Spinal cord (tissue), 10 donors: ENCODE results near the gene ZNF385B. TPM values are rescaled to one million over a fixed set of nuclear protein-coding genes. Genes with fewer than 3 reads are reported as not detected.
A peak's percentile ranks its signal among the peaks of the same experiment; 100 is the strongest.

Experiments
- DNase-seq, 6 donors: peaks; one replicate each; pipeline versions ENCODE4 v3.0.0 to v3.0.0-alpha.2; 2013 to 2015; ENCODE audit warnings: low spot score in 6 of 6, low read depth in 4 of 6
- H3K27ac ChIP-seq: one replicate; pipeline ENCODE4 v1.5.1; 2013; ENCODE audit warnings: low read depth, low read length, control low read depth
- H3K27me3 ChIP-seq: one replicate; pipeline ENCODE4 v1.6.1; 2013; ENCODE audit warnings: low read length; ENCODE audit not compliant: control insufficient read depth, insufficient read depth
- H3K36me3 ChIP-seq: one replicate; pipeline ENCODE4 v1.6.1; 2013; ENCODE audit warnings: low read length; ENCODE audit not compliant: control insufficient read depth, insufficient read depth
- H3K4me1 ChIP-seq: one replicate; pipeline ENCODE4 v1.6.1; 2013; ENCODE audit warnings: low read length; ENCODE audit not compliant: control insufficient read depth, insufficient read depth
- H3K4me3 ChIP-seq: one replicate; pipeline ENCODE4 v1.5.1; 2013; ENCODE audit warnings: low read depth, low read length, control low read depth
- H3K9me3 ChIP-seq: one replicate; pipeline ENCODE4 v1.6.1; 2013; ENCODE audit warnings: low read length; ENCODE audit not compliant: control insufficient read depth, insufficient read depth
- WGBS: methylation state at CpG from one replicate; pipeline ENCODE4 v1.1.5; 2013; ENCODE audit warnings: missing lambda C conversion rate; ENCODE audit not compliant: insufficient coverage; 5-methylcytosine and 5-hydroxymethylcytosine counted together
- polyA plus RNA-seq, 2 donors: library from polyadenylated mRNA; unstranded; fragments of 120-200 nt; gene quantifications; one replicate each; pipeline ENCODE4 v1.2.1, GENCODE V29; 2013; ENCODE audit not compliant: insufficient read length in 2 of 2
- total RNA-seq, 2 donors: library from RNA; depleted of rRNA in 1 of 2; stranded (reverse); fragments of 120-200 nt in 1 of 2; fragments of >200 nt in 1 of 2; gene quantifications; one replicate each; pipeline versions ENCODE4 v1.2.3 to v1.2.4, GENCODE V29; 2013 to 2014
- donor health status: healthy.

The ZNF385B gene
- total and polyA plus RNA-seq, 4 donors: 4.4 to 8.6 (median 5.4) TPM

DNA sequence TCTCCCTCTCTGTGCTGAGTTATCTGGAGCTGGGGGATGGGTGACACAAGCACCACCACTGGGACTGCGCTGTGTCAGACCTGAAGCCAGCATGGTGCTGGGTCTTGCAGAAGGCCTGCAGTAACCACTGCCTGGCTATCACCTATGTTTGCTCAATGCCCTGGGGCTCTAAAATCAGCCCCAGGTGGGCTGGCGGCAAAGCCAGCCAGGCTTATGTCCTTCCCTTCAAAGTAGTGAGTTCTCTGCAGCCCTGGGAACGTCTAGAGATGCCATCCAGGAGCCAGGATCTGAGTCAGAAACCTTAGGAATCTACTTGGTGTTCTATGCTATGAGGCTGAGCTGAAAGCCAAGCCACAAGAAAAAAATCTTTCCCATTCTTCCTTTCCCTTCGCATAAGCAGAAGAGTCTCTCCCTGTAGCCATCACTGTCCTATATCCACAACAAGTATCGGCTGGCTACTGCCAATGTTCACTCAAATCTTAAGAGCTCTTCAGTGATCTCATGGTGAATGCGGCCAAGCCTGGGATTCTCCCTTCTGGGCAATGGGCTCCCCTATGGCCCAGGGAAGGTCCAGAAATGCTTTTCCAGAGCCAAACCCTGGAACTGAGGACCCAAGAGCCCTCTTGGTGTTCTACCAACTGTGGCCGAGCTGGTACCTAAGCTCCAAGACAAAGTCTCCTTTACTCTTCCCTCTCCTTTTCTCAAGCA is 248.7 kb downstream of the ZNF385B start:
- no peaks in the 10 kb centered on the region for H3K9me3 ChIP-seq
- no peak overlapping the region for H3K4me3 ChIP-seq
- peaks cover 7% of the 10 kb centered on the region for H3K4me1 ChIP-seq
- no peaks in the 10 kb centered on the region for H3K36me3 ChIP-seq
- DNase-seq: no peak
- H3K27me3 ChIP-seq: no peaks in the 10 kb centered on the region
- H3K27ac ChIP-seq: no peak overlapping the region
- WGBS: 83% methylated on average over 7 of the region's 7 CpGs

DNA sequence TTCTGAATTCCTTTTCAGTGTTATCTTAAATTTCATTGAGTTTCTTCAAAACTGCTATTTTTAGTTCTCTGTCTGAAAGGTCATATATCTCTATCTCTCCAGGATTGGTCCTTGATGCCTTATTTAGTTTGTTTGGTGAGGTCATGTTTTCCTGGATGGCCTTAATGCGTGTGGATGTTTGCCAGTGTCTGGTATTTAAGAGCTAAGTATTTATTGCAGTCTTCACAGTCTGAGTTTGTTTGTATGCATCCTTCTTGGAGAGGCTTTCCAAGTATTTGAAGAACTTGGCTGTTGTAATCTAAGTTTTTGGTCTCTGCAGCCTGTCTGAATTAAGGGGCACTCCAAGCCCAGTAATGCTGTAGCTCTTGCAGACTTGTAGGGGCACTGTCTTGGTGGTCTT is 249.3 kb downstream of the ZNF385B start:
- Histone ChIP-seq H3K27me3 (no peaks in the 10 kb centered on the region), H3K9me3 (no peaks in the 10 kb centered on the region), H3K4me1 (peaks cover 7% of the 10 kb centered on the region), H3K4me3 (no peak overlapping the region), H3K36me3 (no peaks in the 10 kb centered on the region), H3K27ac (no peak overlapping the region)
- peak in 4 of 6 donors; percentile 2 to 56 (median 16) for DNase-seq
- WGBS: 67% methylated on average over 1 of the region's 1 CpG

GRCh38 chr2:179606141-179606540 is 255.3 kb downstream of the ZNF385B start:
- H3K4me1 ChIP-seq: no peaks in the 10 kb centered on the region
- no CpG with 5 or more reads among the region's 2 CpGs for WGBS

DNA sequence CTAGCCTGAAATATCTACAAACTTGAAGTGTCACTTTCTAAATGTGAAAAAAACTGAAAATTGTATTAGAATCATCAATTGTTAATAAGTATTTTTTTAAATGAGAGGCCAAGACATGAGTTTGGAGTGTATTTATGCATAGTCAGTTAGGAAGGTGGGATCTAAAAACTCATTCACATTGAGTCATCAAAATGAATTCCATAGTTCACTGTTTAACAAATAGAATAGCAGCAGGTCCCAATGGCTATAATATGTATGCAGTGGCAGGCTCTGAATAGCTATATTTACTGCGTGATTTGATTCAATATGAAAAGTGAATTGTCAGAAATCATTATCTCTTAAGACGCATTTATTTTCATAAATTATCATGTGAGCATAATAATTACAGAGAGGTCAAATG is 256.1 kb downstream of the ZNF385B start:
- no peaks in the 10 kb centered on the region for H3K4me1 ChIP-seq
- H3K36me3 ChIP-seq: no peaks in the 10 kb centered on the region
- H3K27me3 ChIP-seq: no peaks in the 10 kb centered on the region
- no peak overlapping the region for H3K27ac ChIP-seq
- no CpG with 5 or more reads among the region's 2 CpGs for WGBS
- H3K9me3 ChIP-seq: no peaks in the 10 kb centered on the region
- H3K4me3 ChIP-seq: no peak overlapping the region
- no peak for DNase-seq

More at GRCh38 chr2:179606141-179606540, 255.3 kb downstream of the ZNF385B start:
- Histone ChIP-seq H3K4me3 (no peak overlapping the region), H3K9me3 (no peaks in the 10 kb centered on the region), H3K27me3 (no peaks in the 10 kb centered on the region), H3K27ac (no peak overlapping the region), H3K36me3 (no peaks in the 10 kb centered on the region)
- DNase-seq: peak in 1 of 6 donors; percentile 29

DNA sequence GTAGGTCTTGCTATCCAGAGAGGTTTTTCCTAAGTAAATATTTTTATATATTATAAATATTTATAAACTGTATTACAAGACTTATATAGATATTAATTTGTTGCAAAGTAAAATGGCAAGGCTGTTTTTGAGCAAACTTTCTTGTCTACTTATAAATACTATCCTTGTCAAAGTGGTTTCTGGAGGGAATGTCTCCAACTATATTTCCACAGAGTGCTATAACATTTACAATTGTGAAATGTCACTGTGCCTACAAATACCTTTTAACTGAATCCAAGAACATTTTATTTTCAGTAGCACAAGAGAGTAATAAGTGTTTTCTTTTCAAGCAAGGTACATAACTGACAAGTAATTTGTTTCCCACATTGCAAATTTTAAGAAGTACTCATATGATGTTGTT is 256.8 kb downstream of the ZNF385B start:
- H3K4me3 ChIP-seq: no peak overlapping the region
- no peak for DNase-seq

DNA sequence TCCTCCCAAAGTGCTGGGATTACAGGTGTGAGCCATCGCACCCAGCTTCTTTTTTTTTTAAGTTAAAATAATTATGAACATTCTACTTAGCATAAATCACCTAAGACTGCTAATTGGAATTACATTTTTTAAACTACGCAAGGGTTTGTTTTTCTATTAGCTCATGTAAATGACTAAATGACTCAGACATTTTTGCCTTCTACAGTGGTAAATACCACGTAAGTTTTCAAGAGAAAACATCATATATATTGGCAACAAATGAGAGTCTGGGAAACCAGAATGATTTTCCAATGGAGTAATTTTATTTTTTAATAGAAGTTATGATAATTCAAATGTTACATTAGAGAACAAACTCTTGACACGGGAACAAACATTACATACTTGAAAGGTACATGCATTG is 259.0 kb downstream of the ZNF385B start:
- no peaks in the 10 kb centered on the region for H3K4me1 ChIP-seq
- whole genome bisulfite sequencing: no CpG with 5 or more reads among the region's 4 CpGs
- H3K27me3 ChIP-seq: no peaks in the 10 kb centered on the region
- H3K4me3 ChIP-seq: no peak overlapping the region
- H3K27ac ChIP-seq: no peak overlapping the region
- H3K9me3 ChIP-seq: no peaks in the 10 kb centered on the region
- DNase-seq: no peak
- no peaks in the 10 kb centered on the region for H3K36me3 ChIP-seq

More for the DNA sequence above, 256.8 kb downstream of the ZNF385B start:
- H3K4me1 ChIP-seq: no peaks in the 10 kb centered on the region
- H3K27me3 ChIP-seq: no peaks in the 10 kb centered on the region
- H3K36me3 ChIP-seq: no peaks in the 10 kb centered on the region
- no peaks in the 10 kb centered on the region for H3K9me3 ChIP-seq
- H3K27ac ChIP-seq: no peak overlapping the region

- WGBS: no CpG with 5 or more reads among the region's 1 CpG
- H3K27ac ChIP-seq: no peak overlapping the region
- no peaks in the 10 kb centered on the region for H3K27me3 ChIP-seq
- H3K4me1 ChIP-seq: no peaks in the 10 kb centered on the region
- no peaks in the 10 kb centered on the region for H3K9me3 ChIP-seq
- H3K4me3 ChIP-seq: no peak overlapping the region
- no peaks in the 10 kb centered on the region for H3K36me3 ChIP-seq
- no peak for DNase-seq
Measured at GRCh38 chr2:179596018-179596417, 265.4 kb downstream of the ZNF385B start.

- no peak for DNase-seq
- Histone ChIP-seq H3K27ac (no peak overlapping the region), H3K27me3 (no peaks in the 10 kb centered on the region), H3K36me3 (no peaks in the 10 kb centered on the region), H3K4me1 (no peaks in the 10 kb centered on the region), H3K4me3 (no peak overlapping the region), H3K9me3 (no peaks in the 10 kb centered on the region)
Measured at GRCh38 chr2:179595284-179595683, 266.1 kb downstream of the ZNF385B start.

- Histone ChIP-seq H3K27ac (no peak overlapping the region), H3K9me3 (no peaks in the 10 kb centered on the region), H3K27me3 (no peaks in the 10 kb centered on the region), H3K4me3 (no peak overlapping the region), H3K4me1 (no peaks in the 10 kb centered on the region), H3K36me3 (no peaks in the 10 kb centered on the region)
- DNase-seq: no peak
- WGBS: no CpG with 5 or more reads among the region's 2 CpGs
Measured at GRCh38 chr2:179594268-179595112, 266.9 kb downstream of the ZNF385B start.

GRCh38 chr2:179593323-179593722 is 268.1 kb downstream of the ZNF385B start:
- no peaks in the 10 kb centered on the region for H3K4me1 ChIP-seq
- no peak overlapping the region for H3K27ac ChIP-seq
- no peak for DNase-seq
- H3K4me3 ChIP-seq: no peak overlapping the region
- H3K27me3 ChIP-seq: no peaks in the 10 kb centered on the region
- H3K36me3 ChIP-seq: no peaks in the 10 kb centered on the region
- H3K9me3 ChIP-seq: no peaks in the 10 kb centered on the region
- no CpG with 5 or more reads among the region's 3 CpGs for WGBS
